ENCODE measurements around the gene C12orf57. TPM values are rescaled to one million over a fixed set of nuclear protein-coding genes. Genes with fewer than 3 reads are reported as not detected.

Gene C12orf57
- total and polyA plus RNA-seq, 2 of the 13 experiments (the other 11 are each of a cell fraction or from before 2014, with no cell fraction given) = 84.0 to 287 TPM

- TF ChIP-seq PBX3 (CRISPR knock-in tag; IDR thresholded peaks at IDR 0.05; ENCODE audit: borderline replicate concordance) (peak; percentile 94), KDM4B (CRISPR knock-in tag; IDR thresholded peaks at IDR 0.05) (peak; percentile 55; the same call in 1 of the 2 replicates), PAF1 (CRISPR knock-in tag; IDR thresholded peaks at IDR 0.05) (0 out of 2 replicates have a peak, but pooled peaks have one; percentile 59), ZNF816 (CRISPR knock-in tag; IDR thresholded peaks at IDR 0.05; ENCODE audit: borderline replicate concordance) (peak; percentile 89; the same call in 1 of the 2 replicates), ZSCAN20 (CRISPR knock-in tag; IDR thresholded peaks at IDR 0.05; ENCODE audit: borderline replicate concordance) (no peak), GMEB2 (CRISPR knock-in tag; IDR thresholded peaks at IDR 0.05; ENCODE audit: low read depth) (0 out of 2 replicates have a peak, but pooled peaks have one; percentile 62), TP53 (CRISPR knock-in tag; conservative IDR thresholded peaks at IDR 0.05) (peak; percentile 38; the same call in 1 of the 2 replicates), ZNF576 (CRISPR knock-in tag; IDR thresholded peaks at IDR 0.05) (0 out of 2 replicates have a peak, but pooled peaks have one; percentile 74), ZNF24 (IDR thresholded peaks at IDR 0.05) (no peak), CEBPG (CRISPR knock-in tag; IDR thresholded peaks at IDR 0.05) (peak; percentile 71), IRF1 (CRISPR knock-in tag; IDR thresholded peaks at IDR 0.05; ENCODE audit: low read depth) (0 out of 2 replicates have a peak, but pooled peaks have one; percentile 76), KMT2A (CRISPR knock-in tag; IDR thresholded peaks at IDR 0.05) (peak; percentile 84; the same call in 1 of the 2 replicates), POGZ (CRISPR knock-in tag; IDR thresholded peaks at IDR 0.05) (peak; percentile 49), SIN3B (IDR thresholded peaks at IDR 0.05; ENCODE audit: low read length) (0 out of 2 replicates have a peak, but pooled peaks have one; percentile 60), ZNF496 (CRISPR knock-in tag; IDR thresholded peaks at IDR 0.05; ENCODE audit: insufficient replicate concordance) (no peak), NFE2L1 (CRISPR knock-in tag; IDR thresholded peaks at IDR 0.05; ENCODE audit: borderline replicate concordance) (no peak), ATF6 (CRISPR knock-in tag; conservative IDR thresholded peaks at IDR 0.05) (peak; percentile 94; the same call in 1 of the 2 replicates), ZNF7 (CRISPR knock-in tag; IDR thresholded peaks at IDR 0.05) (peak; percentile 37; the same call in 1 of the 2 replicates), LRRFIP1 (CRISPR knock-in tag; conservative IDR thresholded peaks at IDR 0.05) (0 out of 2 replicates have a peak, but pooled peaks have one; percentile 0)
These were observed at the start of gene C12orf57, which contains the start of gene RNU7-1 (continued) for GRCh38 chr12:6943722-6944380.
